ENCODE results near the gene TMC2.

Gene TMC2

DNA sequence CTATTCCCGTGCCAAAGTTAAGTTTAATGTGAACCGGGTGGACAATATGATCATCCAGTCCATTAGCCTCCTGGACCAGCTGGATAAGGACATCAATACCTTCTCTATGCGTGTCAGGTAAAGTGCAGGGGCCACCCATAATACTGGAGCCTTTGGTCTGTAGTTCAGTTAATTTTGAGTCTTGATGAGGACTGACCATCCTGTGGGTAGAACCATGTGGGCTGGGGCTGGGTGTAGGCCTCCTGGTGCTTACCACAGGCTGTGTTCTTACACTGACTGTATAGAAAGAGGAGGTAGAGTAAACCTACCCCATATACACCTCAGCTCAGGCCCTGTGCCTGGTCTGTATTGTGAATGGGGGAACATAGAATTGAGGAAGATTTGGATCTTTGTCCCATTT, 118.5 kb downstream of the TMC2 start:
- H3K4me3 ChIP-seq (ENCODE audit: low read length): peak overlapping the region; percentile 99
- peaks cover 75% of the 10 kb centered on the region for H3F3A ChIP-seq (ENCODE audit: control insufficient read depth, insufficient read depth)
- H3K4me1 ChIP-seq (ENCODE audit: control insufficient read depth, low read length): peaks cover 26% of the 10 kb centered on the region
- no peaks in the 10 kb centered on the region for H3K9me2 ChIP-seq (replicated peaks; ENCODE audit: control insufficient read depth, low read length)
- peaks cover 36% of the 10 kb centered on the region for H4K20me1 ChIP-seq (ENCODE audit: control insufficient read depth, insufficient read depth, low read depth, low read length)
- TF ChIP-seq, protein P1, sequence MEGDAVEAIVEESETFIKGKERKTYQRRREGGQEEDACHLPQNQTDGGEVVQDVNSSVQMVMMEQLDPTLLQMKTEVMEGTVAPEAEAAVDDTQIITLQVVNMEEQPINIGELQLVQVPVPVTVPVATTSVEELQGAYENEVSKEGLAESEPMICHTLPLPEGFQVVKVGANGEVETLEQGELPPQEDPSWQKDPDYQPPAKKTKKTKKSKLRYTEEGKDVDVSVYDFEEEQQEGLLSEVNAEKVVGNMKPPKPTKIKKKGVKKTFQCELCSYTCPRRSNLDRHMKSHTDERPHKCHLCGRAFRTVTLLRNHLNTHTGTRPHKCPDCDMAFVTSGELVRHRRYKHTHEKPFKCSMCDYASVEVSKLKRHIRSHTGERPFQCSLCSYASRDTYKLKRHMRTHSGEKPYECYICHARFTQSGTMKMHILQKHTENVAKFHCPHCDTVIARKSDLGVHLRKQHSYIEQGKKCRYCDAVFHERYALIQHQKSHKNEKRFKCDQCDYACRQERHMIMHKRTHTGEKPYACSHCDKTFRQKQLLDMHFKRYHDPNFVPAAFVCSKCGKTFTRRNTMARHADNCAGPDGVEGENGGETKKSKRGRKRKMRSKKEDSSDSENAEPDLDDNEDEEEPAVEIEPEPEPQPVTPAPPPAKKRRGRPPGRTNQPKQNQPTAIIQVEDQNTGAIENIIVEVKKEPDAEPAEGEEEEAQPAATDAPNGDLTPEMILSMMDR (IDR thresholded peaks at IDR 0.05; ENCODE audit: low read depth, low read length, poor library complexity, severe bottlenecking): no peak
- TF ChIP-seq EZH2phosphoT487 (IDR thresholded peaks at IDR 0.05; ENCODE audit: borderline replicate concordance, low read length): no peak
- H3K9me3 ChIP-seq (ENCODE audit: control insufficient read depth, insufficient read depth, low read length): no peaks in the 10 kb centered on the region
- H3K27ac ChIP-seq (ENCODE audit: low read depth, low read length): no peak overlapping the region
- no peaks in the 10 kb centered on the region for H3K27me3 ChIP-seq (ENCODE audit: control insufficient read depth, low read length)
- H3K36me3 ChIP-seq (ENCODE audit: control insufficient read depth, low read length): peaks cover 84% of the 10 kb centered on the region
- H3K4me2 ChIP-seq (ENCODE audit: low read length): peak overlapping the region; percentile 92
- peaks cover 59% of the 10 kb centered on the region for H3K79me2 ChIP-seq (ENCODE audit: control insufficient read depth, low read length)

DNA sequence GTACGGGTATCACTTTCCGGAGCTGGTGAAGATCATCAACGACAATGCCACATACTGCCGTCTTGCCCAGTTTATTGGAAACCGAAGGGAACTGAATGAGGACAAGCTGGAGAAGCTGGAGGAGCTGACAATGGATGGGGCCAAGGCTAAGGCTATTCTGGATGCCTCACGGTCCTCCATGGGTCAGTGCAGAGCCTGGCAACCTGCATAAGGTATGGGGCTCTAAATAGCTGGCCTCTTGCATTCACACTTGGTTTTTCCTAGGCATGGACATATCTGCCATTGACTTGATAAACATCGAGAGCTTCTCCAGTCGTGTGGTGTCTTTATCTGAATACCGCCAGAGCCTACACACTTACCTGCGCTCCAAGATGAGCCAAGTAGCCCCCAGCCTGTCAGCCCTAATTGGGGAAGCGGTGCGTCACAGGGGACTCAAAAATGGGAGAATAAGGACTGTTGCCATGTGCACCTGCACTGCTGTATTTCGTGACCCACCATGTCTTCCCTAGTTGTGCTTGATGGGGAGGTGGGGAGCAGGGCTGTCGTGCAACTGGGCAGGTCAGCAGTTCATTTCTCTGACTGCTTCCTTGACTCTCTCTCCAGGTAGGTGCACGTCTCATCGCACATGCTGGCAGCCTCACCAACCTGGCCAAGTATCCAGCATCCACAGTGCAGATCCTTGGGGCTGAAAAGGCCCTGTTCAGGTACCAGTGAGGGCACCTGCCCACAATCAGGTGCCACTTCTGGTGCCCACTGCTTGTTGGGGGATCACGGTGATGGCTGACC, 119.2 kb downstream of the TMC2 start:
- Histone ChIP-seq H3K4me3 (ENCODE audit: low read length) (no peak overlapping the region), H3K4me1 (ENCODE audit: control insufficient read depth, low read length) (peaks cover 20% of the 10 kb centered on the region), H3F3A (ENCODE audit: control insufficient read depth, insufficient read depth) (peaks cover 79% of the 10 kb centered on the region)

DNA sequence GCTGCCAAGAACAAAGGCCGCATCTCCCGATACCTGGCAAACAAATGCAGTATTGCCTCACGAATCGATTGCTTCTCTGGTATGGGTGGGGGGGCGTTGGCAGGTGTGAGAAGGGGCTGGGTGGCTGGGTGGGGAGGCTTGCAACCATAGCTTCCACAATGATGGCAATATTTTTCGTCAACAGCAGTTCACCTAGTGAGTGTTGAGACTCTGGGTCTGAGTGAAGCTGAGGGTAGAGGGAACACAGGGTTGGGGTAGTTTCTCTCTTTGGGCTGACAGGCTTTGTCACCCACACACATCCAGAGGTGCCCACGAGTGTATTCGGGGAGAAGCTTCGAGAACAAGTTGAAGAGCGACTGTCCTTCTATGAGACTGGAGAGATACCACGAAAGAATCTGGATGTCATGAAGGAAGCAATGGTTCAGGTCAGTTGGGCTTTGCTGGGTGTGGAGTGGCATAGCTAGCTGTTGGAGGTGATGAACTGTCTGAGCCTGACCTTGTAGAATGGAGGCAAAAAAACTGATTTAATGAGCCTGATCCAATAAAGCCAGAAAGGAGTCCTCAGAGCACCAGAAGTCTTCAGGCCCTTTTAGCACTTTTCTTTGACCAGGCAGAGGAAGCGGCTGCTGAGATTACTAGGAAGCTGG, 120.2 kb downstream of the TMC2 start:
- TF ChIP-seq EZH2phosphoT487 (IDR thresholded peaks at IDR 0.05; ENCODE audit: borderline replicate concordance, low read length): no peak
- TF ChIP-seq, protein P1 (IDR thresholded peaks at IDR 0.05; ENCODE audit: low read depth, low read length, poor library complexity, severe bottlenecking): no peak
- H3K36me3 ChIP-seq (ENCODE audit: control insufficient read depth, low read length): peaks cover 91% of the 10 kb centered on the region
- H3K79me2 ChIP-seq (ENCODE audit: control insufficient read depth, low read length): peaks cover 45% of the 10 kb centered on the region
- H3K4me3 ChIP-seq (ENCODE audit: low read length): no peak overlapping the region
- no peak overlapping the region for H3K27ac ChIP-seq (ENCODE audit: low read depth, low read length)
- H4K20me1 ChIP-seq (ENCODE audit: control insufficient read depth, insufficient read depth, low read depth, low read length): peaks cover 36% of the 10 kb centered on the region
- no peak overlapping the region for H3K4me2 ChIP-seq (ENCODE audit: low read length)
- H3K27me3 ChIP-seq (ENCODE audit: control insufficient read depth, low read length): no peaks in the 10 kb centered on the region
- H3K9me3 ChIP-seq (ENCODE audit: control insufficient read depth, insufficient read depth, low read length): no peaks in the 10 kb centered on the region
- H3F3A ChIP-seq (ENCODE audit: control insufficient read depth, insufficient read depth): peaks cover 83% of the 10 kb centered on the region
- peaks cover 13% of the 10 kb centered on the region for H3K4me1 ChIP-seq (ENCODE audit: control insufficient read depth, low read length)
- H3K9me2 ChIP-seq (replicated peaks; ENCODE audit: control insufficient read depth, low read length): no peaks in the 10 kb centered on the region

More for the DNA sequence above, 119.2 kb downstream of the TMC2 start:
- H3K9me2 ChIP-seq (replicated peaks; ENCODE audit: control insufficient read depth, low read length): no peaks in the 10 kb centered on the region
- no peaks in the 10 kb centered on the region for H3K27me3 ChIP-seq (ENCODE audit: control insufficient read depth, low read length)
- H3K9me3 ChIP-seq (ENCODE audit: control insufficient read depth, insufficient read depth, low read length): no peaks in the 10 kb centered on the region
- no peak for TF ChIP-seq EZH2phosphoT487 (IDR thresholded peaks at IDR 0.05; ENCODE audit: borderline replicate concordance, low read length)
- TF ChIP-seq, protein P1 (IDR thresholded peaks at IDR 0.05; ENCODE audit: low read depth, low read length, poor library complexity, severe bottlenecking): no peak
- H3K27ac ChIP-seq (ENCODE audit: low read depth, low read length): no peak overlapping the region
- H4K20me1 ChIP-seq (ENCODE audit: control insufficient read depth, insufficient read depth, low read depth, low read length): peaks cover 36% of the 10 kb centered on the region
- peak overlapping the region; percentile 92; the same call in 1 of the 2 replicates for H3K4me2 ChIP-seq (ENCODE audit: low read length)
- H3K36me3 ChIP-seq (ENCODE audit: control insufficient read depth, low read length): peaks cover 85% of the 10 kb centered on the region
- H3K79me2 ChIP-seq (ENCODE audit: control insufficient read depth, low read length): peaks cover 52% of the 10 kb centered on the region
